GM23338 (cell line): ENCODE data around the gene LMO2. TPM values are rescaled to one million over a fixed set of nuclear protein-coding genes. Genes with fewer than 3 reads are reported as not detected.

Source experiments
- ATAC-seq: fragments of 200-7000 bp; cut with Tn5 transposase; 3 replicates; pipeline ENCODE4 v1.9.1; 2020
- DNase-seq: peaks from one replicate; pipeline ENCODE4 v3.0.0-alpha.2; 2015; ENCODE audit warnings: low spot score
- H2AFZ ChIP-seq: fragments of 200-600 bp; sonication (generic); 2 replicates; pipeline ENCODE4 v1.8.0; 2016; ENCODE audit warnings: antibody characterized with exemption, mild to moderate bottlenecking, moderate library complexity
- H3F3A ChIP-seq: fragments of 200-600 bp; sonication (generic); replicated peaks from 2 replicates; pipeline ENCODE4 v1.8.0; 2017; ENCODE audit warnings: antibody characterized with exemption, mixed run types, low read depth
- H3K27ac ChIP-seq: fragments of 200-600 bp; sonication (generic); 2 replicates; pipeline ENCODE4 v1.6.1; 2016; ENCODE audit warnings: low read depth
- H3K27me3 ChIP-seq: fragments of 200-600 bp; sonication (generic); 2 replicates; pipeline ENCODE4 v1.8.0; 2016; ENCODE audit warnings: mild to moderate bottlenecking, mixed run types, moderate library complexity; ENCODE audit not compliant: insufficient read depth
- H3K36me3 ChIP-seq: fragments of 200-600 bp; sonication (generic); 2 replicates; pipeline ENCODE4 v1.8.0; 2016; ENCODE audit warnings: mild to moderate bottlenecking; ENCODE audit not compliant: insufficient read depth
- H3K4me1 ChIP-seq: fragments of 200-600 bp; sonication (generic); 2 replicates; pipeline ENCODE4 v1.8.0; 2016; ENCODE audit warnings: mild to moderate bottlenecking, moderate library complexity; ENCODE audit not compliant: insufficient read depth
- H3K4me2 ChIP-seq: fragments of 200-600 bp; sonication (generic); 2 replicates; pipeline ENCODE4 v1.7.1; 2017; ENCODE audit warnings: mixed run types
- H3K4me3 ChIP-seq: fragments of 200-600 bp; sonication (generic); 2 replicates; pipeline ENCODE4 v1.6.1; 2016; ENCODE audit warnings: mixed run types
- H3K79me2 ChIP-seq: fragments of 200-600 bp; sonication (generic); replicated peaks from 2 replicates; pipeline ENCODE4 v1.8.0; 2017; ENCODE audit warnings: mild to moderate bottlenecking; ENCODE audit not compliant: insufficient read depth
- H3K9me2 ChIP-seq: fragments of 200-600 bp; sonication (generic); 2 replicates; pipeline ENCODE4 v1.8.0; 2017; ENCODE audit not compliant: insufficient read depth
- H4K20me1 ChIP-seq: fragments of 200-600 bp; sonication (generic); replicated peaks from 2 replicates; pipeline ENCODE4 v1.8.0; 2017; ENCODE audit warnings: mild to moderate bottlenecking; ENCODE audit not compliant: insufficient read depth
- H3K27ac Mint-ChIP-seq: 2 replicates; pipeline ENCODE4 v1.8.0; 2020; ENCODE audit warnings: inconsistent platforms, mild to moderate bottlenecking, moderate library complexity, mixed read lengths
- H3K27me3 Mint-ChIP-seq: 3 replicates; pipeline ENCODE4 v1.8.0; 2022; ENCODE audit warnings: low read depth, mild to moderate bottlenecking, moderate library complexity, mixed read lengths, inconsistent platforms; ENCODE audit not compliant: insufficient read depth, poor library complexity
- H3K36me3 Mint-ChIP-seq: 3 replicates; pipeline ENCODE4 v1.8.0; 2021; ENCODE audit warnings: low read depth, mild to moderate bottlenecking, inconsistent platforms, moderate library complexity, mixed read lengths
- H3K4me1 Mint-ChIP-seq: 3 replicates; pipeline ENCODE4 v1.8.0; 2020; ENCODE audit warnings: mild to moderate bottlenecking, inconsistent platforms, mixed read lengths
- H3K4me3 Mint-ChIP-seq: 3 replicates; pipeline ENCODE4 v1.8.0; 2021; ENCODE audit warnings: moderate library complexity, mild to moderate bottlenecking, inconsistent platforms, mixed read lengths
- H3K9me3 Mint-ChIP-seq: 3 replicates; pipeline ENCODE4 v1.8.0; 2020; ENCODE audit warnings: moderate library complexity, mild to moderate bottlenecking, inconsistent platforms, mixed read lengths
- CREB1 ChIP-seq: fragments of 250-450 bp; sonication (Bioruptor Pico); IDR thresholded peaks from 2 replicates; pipeline ENCODE4 v1.5.0; 2020; ENCODE audit warnings: low read depth, mild to moderate bottlenecking, moderate library complexity
- EZH2phosphoT487 ChIP-seq: fragments of 200-600 bp; sonication (generic); IDR thresholded peaks from one replicate; pipeline ENCODE4 v1.8.1; 2018; ENCODE audit warnings: antibody characterized with exemption; ENCODE audit not compliant: unreplicated experiment
- POLR2AphosphoS5 ChIP-seq: IDR thresholded peaks from 2 replicates; pipeline ENCODE4 v1.6.1; 2016; ENCODE audit warnings: antibody characterized with exemption, low read depth
- STAT1 ChIP-seq: IDR thresholded peaks from one replicate; pipeline ENCODE4 v1.6.1; 2016; ENCODE audit warnings: antibody characterized with exemption; ENCODE audit not compliant: unreplicated experiment
- ZNF114 ChIP-seq: fragments of 250-450 bp; sonication (Bioruptor Pico); IDR thresholded peaks from 2 replicates; pipeline ENCODE4 v1.5.0; 2020; ENCODE audit warnings: mild to moderate bottlenecking, moderate library complexity
- ZNF331 ChIP-seq: fragments of 250-450 bp; sonication (Bioruptor Pico); IDR thresholded peaks from 2 replicates; pipeline ENCODE4 v1.5.0; 2020; ENCODE audit warnings: low read depth, mild to moderate bottlenecking, moderate library complexity
- polyA plus RNA-seq: library from polyadenylated mRNA; unstranded; fragments of >200 nt; fragmentation: Nextera tagmentation; extraction: Ambion mirVana; gene quantifications from 2 replicates; pipeline ENCODE4 v1.2.1, GENCODE V29; 2016
- total RNA-seq: library from RNA; depleted of rRNA; stranded (reverse); fragments of >200 nt; shearing (Covaris generic); gene quantifications from 2 replicates; pipeline ENCODE4 v1.2.3, GENCODE V29; 2014
- TF ChIP-seq, protein P1 (sequence below): fragments of 250-450 bp; sonication (Bioruptor Pico); IDR thresholded peaks from 2 replicates; pipeline ENCODE4 v1.5.0; 2020; ENCODE audit warnings: mild to moderate bottlenecking, moderate library complexity
- TF ChIP-seq, protein P2 (sequence below): IDR thresholded peaks from one replicate; pipeline ENCODE4 v1.6.1; 2018; ENCODE audit warnings: antibody characterized with exemption; ENCODE audit not compliant: unreplicated experiment
- TF ChIP-seq, protein P3 (sequence below), 2 experiments: fragments of 200-600 bp in 1 of 2; sonication (generic) in 1 of 2; conservative IDR thresholded peaks; 2 replicates each; pipeline versions ENCODE4 v1.5.1 to v1.6.1; 2016 to 2017; ENCODE audit warnings: antibody characterized with exemption in 2 of 2, low read depth in 2 of 2, mild to moderate bottlenecking in 2 of 2, moderate library complexity in 1 of 2

Gene LMO2
- total and polyA plus RNA-seq, 2 experiments from 2014 or later = 1.4 to 3.1 TPM

DNA sequence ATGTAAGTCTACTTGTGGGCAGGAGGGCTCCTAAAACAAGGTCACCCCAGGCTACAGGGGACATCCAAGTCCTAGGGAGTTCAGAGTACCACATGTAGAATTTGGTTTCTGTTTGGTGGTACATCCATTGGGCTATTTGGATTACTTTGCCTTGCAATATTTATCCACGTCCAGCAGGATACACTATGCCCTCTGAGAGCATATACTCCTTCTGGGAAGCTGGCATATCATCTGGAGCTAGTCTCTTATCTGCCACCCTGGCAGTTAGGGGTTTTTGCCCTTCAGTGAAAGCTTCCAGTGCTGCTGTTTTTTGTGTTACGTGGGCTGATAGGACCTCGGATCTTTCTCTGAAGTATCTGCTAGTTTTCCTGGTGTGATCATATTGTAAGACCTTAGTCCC is 7.3 kb downstream of the LMO2 start:
- no peak overlapping the region for H3K27ac Mint-ChIP-seq
- no peaks in the 10 kb centered on the region for H3K36me3 Mint-ChIP-seq
- Histone ChIP-seq H3K4me2 (no peak overlapping the region), H3K9me2 (no peaks in the 10 kb centered on the region), H3F3A (no peaks in the 10 kb centered on the region), H2AFZ (no peak overlapping the region), H4K20me1 (no peaks in the 10 kb centered on the region), H3K27me3 (no peaks in the 10 kb centered on the region), H3K4me3 (no peak overlapping the region), H3K79me2 (no peaks in the 10 kb centered on the region), H3K27ac (no peak overlapping the region), H3K36me3 (no peaks in the 10 kb centered on the region), H3K4me1 (no peaks in the 10 kb centered on the region)
- ATAC-seq (no peak), DNase-seq (no peak)
- no peak overlapping the region for H3K4me3 Mint-ChIP-seq
- TF ChIP-seq ZNF331 (CRISPR knock-in tag) (no peak), ZNF114 (CRISPR knock-in tag) (no peak), EZH2phosphoT487 (no peak), STAT1 (no peak), CREB1 (CRISPR knock-in tag) (no peak), POLR2AphosphoS5 (no peak)
- TF ChIP-seq, protein P1, sequence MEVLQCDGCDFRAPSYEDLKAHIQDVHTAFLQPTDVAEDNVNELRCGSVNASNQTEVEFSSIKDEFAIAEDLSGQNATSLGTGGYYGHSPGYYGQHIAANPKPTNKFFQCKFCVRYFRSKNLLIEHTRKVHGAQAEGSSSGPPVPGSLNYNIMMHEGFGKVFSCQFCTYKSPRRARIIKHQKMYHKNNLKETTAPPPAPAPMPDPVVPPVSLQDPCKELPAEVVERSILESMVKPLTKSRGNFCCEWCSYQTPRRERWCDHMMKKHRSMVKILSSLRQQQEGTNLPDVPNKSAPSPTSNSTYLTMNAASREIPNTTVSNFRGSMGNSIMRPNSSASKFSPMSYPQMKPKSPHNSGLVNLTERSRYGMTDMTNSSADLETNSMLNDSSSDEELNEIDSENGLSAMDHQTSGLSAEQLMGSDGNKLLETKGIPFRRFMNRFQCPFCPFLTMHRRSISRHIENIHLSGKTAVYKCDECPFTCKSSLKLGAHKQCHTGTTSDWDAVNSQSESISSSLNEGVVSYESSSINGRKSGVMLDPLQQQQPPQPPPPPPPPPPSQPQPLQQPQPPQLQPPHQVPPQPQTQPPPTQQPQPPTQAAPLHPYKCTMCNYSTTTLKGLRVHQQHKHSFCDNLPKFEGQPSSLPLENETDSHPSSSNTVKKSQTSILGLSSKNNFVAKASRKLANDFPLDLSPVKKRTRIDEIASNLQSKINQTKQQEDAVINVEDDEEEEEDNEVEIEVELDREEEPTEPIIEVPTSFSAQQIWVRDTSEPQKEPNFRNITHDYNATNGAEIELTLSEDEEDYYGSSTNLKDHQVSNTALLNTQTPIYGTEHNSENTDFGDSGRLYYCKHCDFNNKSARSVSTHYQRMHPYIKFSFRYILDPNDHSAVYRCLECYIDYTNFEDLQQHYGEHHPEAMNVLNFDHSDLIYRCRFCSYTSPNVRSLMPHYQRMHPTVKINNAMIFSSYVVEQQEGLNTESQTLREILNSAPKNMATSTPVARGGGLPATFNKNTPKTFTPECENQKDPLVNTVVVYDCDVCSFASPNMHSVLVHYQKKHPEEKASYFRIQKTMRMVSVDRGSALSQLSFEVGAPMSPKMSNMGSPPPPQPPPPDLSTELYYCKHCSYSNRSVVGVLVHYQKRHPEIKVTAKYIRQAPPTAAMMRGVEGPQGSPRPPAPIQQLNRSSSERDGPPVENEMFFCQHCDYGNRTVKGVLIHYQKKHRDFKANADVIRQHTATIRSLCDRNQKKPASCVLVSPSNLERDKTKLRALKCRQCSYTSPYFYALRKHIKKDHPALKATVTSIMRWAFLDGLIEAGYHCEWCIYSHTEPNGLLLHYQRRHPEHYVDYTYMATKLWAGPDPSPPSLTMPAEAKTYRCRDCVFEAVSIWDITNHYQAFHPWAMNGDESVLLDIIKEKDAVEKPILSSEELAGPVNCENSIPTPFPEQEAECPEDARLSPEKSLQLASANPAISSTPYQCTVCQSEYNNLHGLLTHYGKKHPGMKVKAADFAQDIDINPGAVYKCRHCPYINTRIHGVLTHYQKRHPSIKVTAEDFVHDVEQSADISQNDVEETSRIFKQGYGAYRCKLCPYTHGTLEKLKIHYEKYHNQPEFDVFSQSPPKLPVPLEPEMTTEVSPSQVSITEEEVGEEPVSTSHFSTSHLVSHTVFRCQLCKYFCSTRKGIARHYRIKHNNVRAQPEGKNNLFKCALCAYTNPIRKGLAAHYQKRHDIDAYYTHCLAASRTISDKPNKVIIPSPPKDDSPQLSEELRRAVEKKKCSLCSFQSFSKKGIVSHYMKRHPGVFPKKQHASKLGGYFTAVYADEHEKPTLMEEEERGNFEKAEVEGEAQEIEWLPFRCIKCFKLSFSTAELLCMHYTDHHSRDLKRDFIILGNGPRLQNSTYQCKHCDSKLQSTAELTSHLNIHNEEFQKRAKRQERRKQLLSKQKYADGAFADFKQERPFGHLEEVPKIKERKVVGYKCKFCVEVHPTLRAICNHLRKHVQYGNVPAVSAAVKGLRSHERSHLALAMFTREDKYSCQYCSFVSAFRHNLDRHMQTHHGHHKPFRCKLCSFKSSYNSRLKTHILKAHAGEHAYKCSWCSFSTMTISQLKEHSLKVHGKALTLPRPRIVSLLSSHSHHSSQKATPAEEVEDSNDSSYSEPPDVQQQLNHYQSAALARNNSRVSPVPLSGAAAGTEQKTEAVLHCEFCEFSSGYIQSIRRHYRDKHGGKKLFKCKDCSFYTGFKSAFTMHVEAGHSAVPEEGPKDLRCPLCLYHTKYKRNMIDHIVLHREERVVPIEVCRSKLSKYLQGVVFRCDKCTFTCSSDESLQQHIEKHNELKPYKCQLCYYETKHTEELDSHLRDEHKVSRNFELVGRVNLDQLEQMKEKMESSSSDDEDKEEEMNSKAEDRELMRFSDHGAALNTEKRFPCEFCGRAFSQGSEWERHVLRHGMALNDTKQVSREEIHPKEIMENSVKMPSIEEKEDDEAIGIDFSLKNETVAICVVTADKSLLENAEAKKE (CRISPR knock-in tag) = no peak
- TF ChIP-seq, protein P2, sequence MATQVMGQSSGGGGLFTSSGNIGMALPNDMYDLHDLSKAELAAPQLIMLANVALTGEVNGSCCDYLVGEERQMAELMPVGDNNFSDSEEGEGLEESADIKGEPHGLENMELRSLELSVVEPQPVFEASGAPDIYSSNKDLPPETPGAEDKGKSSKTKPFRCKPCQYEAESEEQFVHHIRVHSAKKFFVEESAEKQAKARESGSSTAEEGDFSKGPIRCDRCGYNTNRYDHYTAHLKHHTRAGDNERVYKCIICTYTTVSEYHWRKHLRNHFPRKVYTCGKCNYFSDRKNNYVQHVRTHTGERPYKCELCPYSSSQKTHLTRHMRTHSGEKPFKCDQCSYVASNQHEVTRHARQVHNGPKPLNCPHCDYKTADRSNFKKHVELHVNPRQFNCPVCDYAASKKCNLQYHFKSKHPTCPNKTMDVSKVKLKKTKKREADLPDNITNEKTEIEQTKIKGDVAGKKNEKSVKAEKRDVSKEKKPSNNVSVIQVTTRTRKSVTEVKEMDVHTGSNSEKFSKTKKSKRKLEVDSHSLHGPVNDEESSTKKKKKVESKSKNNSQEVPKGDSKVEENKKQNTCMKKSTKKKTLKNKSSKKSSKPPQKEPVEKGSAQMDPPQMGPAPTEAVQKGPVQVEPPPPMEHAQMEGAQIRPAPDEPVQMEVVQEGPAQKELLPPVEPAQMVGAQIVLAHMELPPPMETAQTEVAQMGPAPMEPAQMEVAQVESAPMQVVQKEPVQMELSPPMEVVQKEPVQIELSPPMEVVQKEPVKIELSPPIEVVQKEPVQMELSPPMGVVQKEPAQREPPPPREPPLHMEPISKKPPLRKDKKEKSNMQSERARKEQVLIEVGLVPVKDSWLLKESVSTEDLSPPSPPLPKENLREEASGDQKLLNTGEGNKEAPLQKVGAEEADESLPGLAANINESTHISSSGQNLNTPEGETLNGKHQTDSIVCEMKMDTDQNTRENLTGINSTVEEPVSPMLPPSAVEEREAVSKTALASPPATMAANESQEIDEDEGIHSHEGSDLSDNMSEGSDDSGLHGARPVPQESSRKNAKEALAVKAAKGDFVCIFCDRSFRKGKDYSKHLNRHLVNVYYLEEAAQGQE = no peak
- TF ChIP-seq, protein P3, sequence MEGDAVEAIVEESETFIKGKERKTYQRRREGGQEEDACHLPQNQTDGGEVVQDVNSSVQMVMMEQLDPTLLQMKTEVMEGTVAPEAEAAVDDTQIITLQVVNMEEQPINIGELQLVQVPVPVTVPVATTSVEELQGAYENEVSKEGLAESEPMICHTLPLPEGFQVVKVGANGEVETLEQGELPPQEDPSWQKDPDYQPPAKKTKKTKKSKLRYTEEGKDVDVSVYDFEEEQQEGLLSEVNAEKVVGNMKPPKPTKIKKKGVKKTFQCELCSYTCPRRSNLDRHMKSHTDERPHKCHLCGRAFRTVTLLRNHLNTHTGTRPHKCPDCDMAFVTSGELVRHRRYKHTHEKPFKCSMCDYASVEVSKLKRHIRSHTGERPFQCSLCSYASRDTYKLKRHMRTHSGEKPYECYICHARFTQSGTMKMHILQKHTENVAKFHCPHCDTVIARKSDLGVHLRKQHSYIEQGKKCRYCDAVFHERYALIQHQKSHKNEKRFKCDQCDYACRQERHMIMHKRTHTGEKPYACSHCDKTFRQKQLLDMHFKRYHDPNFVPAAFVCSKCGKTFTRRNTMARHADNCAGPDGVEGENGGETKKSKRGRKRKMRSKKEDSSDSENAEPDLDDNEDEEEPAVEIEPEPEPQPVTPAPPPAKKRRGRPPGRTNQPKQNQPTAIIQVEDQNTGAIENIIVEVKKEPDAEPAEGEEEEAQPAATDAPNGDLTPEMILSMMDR (conservative IDR thresholded peaks at IDR 0.05; ENCODE audit: low read depth in 2 of 2) = no peak
- no peaks in the 10 kb centered on the region for H3K9me3 Mint-ChIP-seq
- no peaks in the 10 kb centered on the region for H3K4me1 Mint-ChIP-seq
- H3K27me3 Mint-ChIP-seq = no peaks in the 10 kb centered on the region
